DMS153 (cell line): ENCODE results near the gene CAPN11.
"Not testable (repeated sequence)": the region's sequence is repeated elsewhere in the genome, so short reads cannot be mapped to it uniquely, and the experiment has no call there.

Experiments used
- DNase-seq: peaks from one replicate; lab custom pipeline; 2025; lab: John Stamatoyannopoulos, UW

Gene CAPN11

DNA sequence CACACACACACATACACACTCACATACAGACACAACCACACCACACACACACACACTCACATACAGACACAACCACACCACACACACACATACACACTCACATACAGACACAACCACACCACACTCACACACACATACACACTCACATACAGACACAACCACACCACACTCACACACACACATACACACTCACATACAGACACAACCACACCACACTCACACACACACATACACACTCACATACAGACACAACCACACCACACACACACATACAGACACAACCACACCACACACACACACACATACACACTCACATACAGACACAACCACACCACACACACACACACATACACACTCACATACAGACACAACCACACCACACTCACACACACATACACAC is 23.2 kb downstream of the CAPN11 start:
- not testable (repeated sequence) for DNase-seq

DNA sequence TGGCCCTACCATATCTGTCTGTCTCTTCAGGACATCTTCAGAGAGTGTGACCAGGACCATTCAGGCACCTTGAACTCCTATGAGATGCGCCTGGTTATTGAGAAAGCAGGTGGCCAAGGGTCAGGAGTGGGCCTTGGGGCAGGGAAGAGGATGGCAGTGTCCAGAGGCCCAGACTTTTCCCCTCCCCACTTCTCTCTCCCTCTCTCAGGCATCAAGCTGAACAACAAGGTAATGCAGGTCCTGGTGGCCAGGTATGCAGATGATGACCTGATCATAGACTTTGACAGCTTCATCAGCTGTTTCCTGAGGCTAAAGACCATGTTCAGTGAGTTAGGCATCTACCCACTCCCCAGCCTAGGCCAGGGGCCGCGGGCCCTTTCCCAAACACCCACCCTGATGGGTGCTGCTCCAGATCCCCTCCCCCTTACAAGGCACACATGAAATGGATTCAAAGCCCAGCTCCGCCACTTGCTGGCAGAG is 24.3 kb downstream of the CAPN11 start:
- no peak for DNase-seq

DNA sequence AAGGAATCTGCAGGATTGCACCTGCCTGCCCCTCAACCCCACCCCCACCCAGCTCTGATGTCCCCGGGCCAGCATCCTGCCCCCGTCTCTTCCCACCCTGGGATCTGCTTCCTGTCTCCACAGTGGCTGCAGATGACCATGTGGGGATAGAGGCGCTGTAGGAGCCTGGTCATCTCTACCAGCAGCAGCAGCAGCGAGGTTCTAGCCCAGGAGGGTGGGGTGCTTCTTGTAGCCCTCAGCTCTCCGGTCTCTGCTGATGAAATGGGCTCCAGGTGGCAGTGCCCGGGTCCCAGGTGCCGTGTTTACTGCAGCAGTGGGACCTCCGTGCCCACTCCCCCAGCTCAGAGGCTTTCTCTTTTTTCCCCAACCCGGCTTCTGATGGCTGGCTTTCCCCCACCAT is 25.2 kb downstream of the CAPN11 start:
- DNase-seq = no peak

- DNase-seq = peak; percentile 44
Measured at GRCh38 chr6:44185356-44185755, 26.7 kb downstream of the CAPN11 start.

DNA sequence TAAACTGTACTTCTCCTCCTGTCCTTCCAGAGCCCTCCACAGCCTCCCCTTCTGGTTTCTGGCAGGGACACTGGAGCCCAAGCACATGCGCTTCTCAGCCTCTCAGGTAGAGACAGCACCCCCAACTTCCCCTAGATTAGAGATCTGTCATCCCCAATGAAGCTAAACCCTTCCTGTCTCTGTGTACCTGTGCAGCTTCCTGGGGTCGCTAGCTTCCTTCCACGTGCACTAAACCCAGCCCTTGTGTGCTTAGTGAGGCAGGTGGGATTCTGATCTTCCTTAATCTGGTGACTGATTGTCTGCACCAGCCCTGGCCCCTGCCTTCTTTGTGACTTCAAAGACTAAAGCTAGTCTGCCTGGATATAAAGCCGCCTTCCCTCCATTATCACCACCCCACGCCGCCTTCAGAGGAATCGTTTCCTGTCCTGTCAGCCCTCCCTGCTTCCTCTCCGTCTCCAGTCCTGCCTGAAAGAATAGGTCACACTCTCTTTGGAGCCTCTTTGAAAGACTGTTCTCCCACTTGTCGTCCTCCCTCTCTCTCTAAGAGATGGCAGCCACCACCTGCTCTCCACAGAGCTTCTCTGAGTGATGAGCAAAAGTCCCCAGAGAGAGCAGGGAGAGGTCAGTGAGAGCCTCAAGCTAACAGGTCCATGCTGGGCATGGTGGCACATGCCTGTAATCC is 27.5 kb downstream of the CAPN11 start:
- DNase-seq = no peak

GRCh38 chr6:44186635-44187025 is 28.0 kb downstream of the CAPN11 start:
- DNase-seq = no peak

DNA sequence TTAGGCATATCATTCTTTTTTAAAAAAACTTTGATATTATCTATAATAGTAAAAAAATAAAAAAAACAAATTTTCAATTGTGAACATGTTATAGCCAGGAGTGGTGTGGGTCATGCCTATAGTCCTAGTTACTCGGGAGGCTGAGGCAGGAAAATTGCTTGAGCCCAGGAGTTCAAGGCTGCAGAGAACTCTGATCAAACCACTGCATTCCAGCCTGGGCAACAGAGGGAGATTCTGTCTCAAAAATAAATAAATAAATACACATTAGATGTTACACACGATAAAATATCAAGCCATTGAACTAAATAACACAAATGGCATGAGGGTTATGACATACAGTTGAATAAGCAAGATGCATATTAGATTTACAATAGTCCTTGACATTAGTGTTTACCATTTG is 30.2 kb downstream of the CAPN11 start:
- no peak for DNase-seq

DNA sequence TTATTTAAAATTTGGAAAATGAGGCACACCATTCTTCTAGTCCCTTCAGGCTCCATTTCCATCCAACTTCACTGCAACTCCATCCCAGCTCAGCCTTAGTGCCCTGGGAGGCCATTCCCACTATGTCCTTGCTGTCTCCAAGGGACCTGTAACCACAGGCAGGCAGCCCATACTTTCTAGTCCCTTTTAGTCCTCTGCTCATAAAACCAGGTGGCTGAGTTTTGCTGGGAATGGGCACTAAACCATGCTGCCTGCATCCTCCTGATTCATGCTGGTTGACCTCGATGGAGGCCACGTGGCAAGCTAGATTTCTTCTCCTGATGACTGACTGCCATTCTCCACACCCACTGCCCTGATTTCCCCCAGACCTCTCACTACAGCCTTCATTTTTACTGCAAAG is 30.6 kb downstream of the CAPN11 start:
- no peak for DNase-seq

DNA sequence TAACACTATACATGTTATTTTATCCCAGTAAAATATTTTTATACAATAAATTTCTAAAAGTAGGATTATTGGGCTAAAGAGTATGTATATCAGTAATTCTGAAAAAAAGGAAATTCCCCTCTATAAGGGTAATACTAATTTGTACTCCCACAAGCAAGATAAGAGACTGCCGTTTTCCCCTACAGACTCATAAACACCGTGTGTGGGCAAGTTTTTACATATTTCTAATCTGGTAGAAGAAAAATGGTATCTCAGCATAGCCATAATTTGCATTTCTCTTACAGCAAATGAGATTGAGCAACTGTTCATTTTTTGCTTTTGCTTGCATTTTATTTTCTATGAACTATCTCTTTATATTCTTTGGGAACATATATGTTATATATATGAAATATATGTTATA is 32.1 kb downstream of the CAPN11 start:
- no peak for DNase-seq

DNA sequence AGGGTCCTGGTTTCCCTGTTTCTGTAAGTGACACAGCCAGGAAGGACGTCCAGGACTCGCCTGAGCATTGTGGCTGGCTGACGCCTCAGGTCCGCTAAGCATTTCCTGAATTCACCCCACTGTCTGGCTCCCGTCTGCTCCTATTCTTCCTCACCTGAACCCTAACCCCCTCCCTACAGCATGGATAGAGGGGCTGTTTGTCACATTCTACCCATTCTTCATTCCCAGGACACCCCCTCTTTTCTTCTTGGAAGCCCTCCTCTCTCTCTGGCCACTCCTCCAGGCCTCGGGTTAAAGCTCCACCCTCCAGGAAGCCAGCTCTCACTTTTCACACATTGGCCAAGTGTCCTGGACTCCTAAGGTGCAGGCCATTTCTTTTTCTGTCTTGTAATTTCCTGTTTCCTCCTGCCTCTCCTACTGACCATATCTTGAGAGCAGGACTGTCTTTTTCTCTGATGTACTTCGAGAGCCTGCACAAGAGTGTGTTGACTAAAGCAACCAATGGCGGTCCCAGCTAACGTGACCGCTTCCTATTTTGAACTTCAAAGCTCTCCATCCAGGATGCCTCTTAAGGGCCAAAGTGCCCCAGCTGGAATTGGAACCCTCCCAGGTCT is 33.9 kb downstream of the CAPN11 start:
- DNase-seq = no peak

DNA sequence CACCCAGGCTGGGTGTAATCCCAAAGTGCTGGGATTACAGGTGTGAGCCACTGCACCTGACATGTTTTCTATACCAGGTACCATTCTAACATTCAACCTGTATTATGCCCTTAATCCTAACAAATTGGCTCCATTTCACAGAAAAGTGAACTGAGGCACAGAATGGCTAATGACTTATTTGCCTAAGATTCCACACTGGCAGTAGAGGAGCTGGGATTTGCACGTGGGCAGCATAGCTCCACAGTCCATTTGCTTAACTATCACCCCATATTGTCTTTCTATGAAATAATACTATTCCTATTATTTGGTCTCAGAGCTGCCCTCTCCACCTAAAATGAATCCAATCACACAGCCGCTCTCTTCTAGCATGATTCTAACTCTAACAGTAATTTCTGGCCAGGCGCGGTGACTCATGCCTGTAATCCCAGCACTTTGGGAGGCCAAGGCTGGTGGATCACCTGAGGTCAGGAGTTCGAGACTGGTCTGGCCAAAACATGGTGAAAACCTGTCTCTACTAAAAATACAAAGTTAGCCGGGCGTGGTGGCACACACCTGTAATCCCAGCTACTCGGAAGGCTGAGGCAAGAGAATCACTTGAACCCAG is 34.8 kb downstream of the CAPN11 start:
- DNase-seq = no peak

DNA sequence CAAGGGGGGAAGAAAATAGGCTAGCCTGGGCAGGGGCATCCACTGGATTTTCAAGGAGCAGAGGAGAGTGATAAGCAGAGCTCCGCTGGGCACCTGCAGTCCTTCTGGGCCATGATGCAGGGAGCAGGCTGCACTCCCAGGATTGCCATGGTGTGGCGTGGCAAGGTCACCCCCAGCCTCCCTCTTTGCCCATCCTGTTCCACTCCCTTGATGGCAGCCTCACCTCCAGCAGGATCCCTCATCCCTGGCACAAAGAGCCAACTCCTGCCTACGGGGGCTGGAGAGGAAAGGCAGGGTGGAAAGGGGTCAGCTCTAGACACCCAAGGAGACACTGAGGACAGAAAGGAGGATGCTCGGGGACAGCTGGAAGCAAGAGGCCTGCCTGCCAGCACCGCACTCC is 35.7 kb downstream of the CAPN11 start:
- no peak for DNase-seq

GRCh38 chr6:44196351-44196750 is 37.7 kb downstream of the CAPN11 start:
- DNase-seq = not testable (repeated sequence)

DNA sequence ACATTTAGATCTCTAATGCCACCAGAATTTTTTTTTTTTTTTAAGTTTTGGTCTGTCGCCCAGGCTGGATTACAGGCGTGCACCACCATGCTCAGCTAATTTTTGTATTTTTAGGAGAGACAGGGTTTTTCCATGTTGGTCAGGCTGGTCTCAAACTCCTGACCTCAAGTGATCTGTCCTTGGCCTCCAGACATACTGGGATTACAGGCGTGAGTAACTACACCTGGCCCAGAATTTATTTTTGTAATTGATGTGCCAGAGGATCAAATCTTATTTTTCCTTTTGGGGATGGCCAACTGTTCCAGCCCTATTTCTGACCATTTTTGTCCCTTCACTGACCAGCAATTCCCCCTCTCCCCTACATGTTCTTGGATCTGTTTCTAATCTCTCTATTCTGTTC is 40.1 kb downstream of the CAPN11 start:
- DNase-seq = no peak

DNA sequence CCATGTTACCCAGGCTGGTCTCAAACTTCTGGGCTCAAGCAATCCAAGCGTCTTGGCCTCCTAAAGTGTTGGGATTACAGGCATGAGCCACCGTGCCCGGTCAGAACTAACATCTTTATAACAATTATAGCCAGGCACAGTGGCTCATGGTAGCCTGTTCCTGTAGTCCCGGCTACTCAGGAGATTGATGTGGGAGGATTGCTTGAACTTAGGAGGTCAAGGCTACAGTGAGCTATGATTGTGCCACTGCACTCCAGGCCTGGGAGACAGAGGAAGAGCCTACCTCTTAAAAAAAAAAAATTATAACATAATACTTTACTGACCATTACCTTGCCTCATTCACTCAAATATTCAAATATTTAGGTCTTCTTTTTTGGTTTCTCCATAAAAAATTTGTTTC is 41.3 kb downstream of the CAPN11 start:
- DNase-seq = no peak

DNA sequence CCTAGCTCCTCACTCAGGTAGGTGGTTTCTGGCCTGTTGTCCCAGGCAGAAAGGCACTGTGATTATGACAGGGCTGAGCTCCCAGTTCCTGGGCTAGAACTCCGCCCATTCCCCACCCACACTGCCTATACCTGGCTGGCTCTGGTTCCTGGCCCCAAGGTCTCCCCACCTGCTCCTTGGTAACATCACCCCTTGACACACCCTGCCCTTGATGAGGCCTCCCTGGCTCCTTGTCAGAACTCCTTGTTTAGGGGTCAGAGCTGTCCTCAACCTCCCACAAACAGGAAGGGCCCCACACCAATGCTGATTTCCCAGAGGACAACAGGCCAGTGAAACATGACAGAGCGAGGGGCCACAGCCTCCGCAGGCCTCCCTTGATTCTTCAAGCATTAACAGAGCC is 42.6 kb downstream of the CAPN11 start:
- DNase-seq = no peak

GRCh38 chr6:44201638-44202303 is 43.2 kb downstream of the CAPN11 start:
- no peak for DNase-seq

DNA sequence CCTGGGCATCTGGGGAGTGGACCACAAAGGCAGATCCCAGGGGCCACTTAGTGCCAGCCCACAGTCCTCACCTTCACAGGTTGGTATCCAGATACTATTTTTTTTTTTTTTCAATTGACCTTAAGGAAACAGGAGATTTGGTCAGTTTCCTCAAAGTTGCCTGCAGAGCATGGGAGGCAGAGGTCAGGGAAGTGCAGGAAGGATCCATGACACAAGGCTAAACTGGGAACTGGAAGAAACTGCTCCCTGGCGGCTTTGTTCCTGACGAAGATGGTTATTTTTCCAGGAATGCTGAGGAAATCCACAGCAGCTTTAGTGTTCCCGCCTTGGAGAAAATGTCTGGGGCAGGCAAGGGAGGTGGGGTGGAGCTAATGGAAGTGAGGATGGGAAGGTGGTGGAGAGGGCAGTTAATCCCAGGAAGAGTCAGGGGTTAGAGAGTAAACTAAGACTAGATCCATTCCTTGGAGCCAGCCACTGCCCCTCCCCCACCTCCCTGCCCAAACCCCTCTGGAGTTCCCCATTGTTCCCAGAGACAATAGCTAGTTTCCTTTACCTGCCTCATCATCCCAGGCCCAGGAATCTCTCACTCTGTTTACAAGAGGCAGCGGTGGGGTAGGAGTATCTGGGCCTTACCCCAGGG is 43.8 kb downstream of the CAPN11 start:
- DNase-seq = no peak

DNA sequence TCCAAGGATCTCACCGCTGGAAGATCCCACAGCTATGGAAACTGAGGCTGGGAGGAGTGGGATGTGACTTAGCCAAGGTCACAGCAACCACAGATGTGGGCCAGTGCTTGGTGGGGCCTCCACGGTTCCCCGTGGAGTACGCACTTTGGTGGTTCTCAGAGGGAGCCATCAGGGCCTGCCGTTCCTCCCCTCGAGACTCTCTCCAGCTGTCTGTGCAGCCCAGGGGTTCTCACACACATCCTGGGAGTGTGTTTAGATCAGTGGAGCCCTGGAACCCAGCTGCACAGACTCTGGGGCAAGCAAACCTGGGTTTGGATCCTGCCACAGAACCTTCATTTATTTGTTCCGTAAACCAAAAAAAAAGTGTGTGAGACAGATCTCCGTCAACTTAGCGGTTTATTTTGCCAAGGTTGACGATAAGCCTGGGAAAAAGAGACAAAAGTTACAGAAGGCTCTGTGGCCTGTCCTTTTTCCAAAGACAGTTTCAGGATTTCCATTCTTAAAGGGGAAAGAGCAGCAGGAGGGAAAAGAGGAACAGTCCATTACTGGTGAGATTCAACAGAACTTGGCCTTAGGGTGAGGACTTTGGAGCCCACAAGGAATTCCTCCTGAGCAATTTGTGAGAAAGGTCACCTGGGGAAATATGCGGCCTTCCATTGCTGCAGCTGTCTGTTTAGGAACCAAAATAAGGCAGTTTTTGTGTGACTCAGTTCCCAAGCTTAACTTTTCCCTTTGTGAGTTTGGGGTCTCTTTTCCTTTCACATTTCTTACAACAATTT is 44.5 kb downstream of the CAPN11 start:
- DNase-seq = no peak

DNA sequence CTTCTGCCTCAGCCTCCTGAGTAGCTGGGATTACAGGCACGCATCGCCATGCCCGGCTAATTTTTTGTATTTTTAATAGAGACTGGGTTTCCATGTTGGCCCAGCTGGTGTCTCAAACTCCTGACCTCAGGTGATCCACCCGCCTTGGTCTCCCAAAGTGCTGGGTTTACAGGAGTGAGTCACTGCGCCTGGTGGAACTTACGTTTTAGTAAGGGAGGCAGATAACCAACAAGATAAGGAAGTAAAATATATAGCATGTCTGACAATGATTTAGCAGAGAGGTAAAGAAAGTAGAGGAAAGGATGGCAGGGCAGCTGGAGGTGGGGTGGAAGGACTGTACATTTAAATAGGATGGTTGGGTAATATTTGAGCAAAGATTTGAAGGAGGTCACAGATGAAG is 45.3 kb downstream of the CAPN11 start:
- no peak for DNase-seq

DNA sequence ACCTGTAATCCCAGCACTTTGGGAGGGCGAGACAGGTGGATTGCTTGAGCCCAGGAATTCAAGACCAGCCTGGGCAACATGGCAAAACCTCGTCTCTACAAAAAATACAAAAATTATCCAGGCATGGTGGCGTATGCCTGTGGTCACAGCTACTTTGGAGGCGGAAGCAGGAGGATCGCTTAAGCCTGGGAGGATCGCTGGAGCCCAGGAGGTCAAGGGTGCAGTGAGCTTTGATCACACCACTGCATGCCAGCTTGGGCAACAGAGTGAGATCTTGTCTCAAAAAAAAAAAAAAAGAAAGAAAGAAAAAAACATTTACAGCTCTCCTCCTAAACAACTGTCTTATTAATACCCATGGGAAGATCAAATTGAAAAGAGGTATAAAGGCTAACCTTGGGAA is 49.3 kb downstream of the CAPN11 start:
- no peak for DNase-seq

DNA sequence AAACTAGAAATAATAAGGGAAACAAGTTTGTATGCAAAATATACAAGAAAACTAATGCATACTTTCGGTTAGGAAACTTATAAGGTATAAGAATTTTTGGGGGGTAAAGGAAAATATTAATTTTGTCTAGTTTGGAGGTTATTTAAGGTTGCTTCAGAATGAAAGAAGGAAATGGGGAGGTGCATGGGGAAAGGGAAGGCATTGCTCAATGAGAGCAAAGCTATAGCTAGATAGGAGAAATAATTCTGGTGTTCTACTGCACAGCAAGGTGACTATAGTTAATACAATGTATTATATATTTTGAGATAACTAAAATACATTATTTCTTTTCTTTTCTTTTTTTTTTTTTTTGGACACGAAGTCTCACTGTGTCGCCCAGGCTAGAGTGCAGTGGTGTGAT is 52.7 kb downstream of the CAPN11 start:
- no peak for DNase-seq
